ENCODE results near the gene JAM2. TPM values are rescaled to one million over a fixed set of nuclear protein-coding genes. Genes with fewer than 3 reads are reported as not detected.

JAM2 gene
- total and polyA plus RNA-seq, 2 of the 4 experiments (the other 2 are of a cell fraction) = 0.72 to 2.1 TPM

GRCh38 chr21:25701529-25701928 lies 62.5 kb downstream of the JAM2 start:
- no peak overlapping the region for H2BK5ac ChIP-seq (ENCODE audit: low read depth, low read length, poor library complexity, severe bottlenecking)
- no peak overlapping the region for H3K4me2 ChIP-seq (ENCODE audit: low read depth, low read length)
- ATAC-seq (ENCODE audit: low read depth) (no peak), DNase-seq (no peak)
- intact Hi-C loops (cut with micrococcal nuclease) (no loop called here), in situ Hi-C loops (cut with MboI; ENCODE audit: low sequenced_read_pairs) (loop anchor here (5.0 kb wide), 1 partner anchor 94 kb away; the partner anchor contains the start of gene MRPL39), dilution Hi-C loops (cut with HindIII; ENCODE audit: low sequenced_read_pairs, unreplicated experiment) (no loop called here)
- no peaks in the 10 kb centered on the region for H4K20me1 ChIP-seq (ENCODE audit: insufficient read depth, low read length)
- TF ChIP-seq CHD1 (IDR thresholded peaks at IDR 0.05; ENCODE audit: low read depth, low read length) = no peak
- TF ChIP-seq MAZ (IDR thresholded peaks at IDR 0.05; ENCODE audit: borderline replicate concordance, low read depth, low read length) = no peak
- TF ChIP-seq USF2 (IDR thresholded peaks at IDR 0.05; ENCODE audit: low read depth, low read length) = no peak
- no peak for TF ChIP-seq POLR2A (IDR thresholded peaks at IDR 0.05; ENCODE audit: low read depth, low read length)
- no peak for TF ChIP-seq MXI1 (IDR thresholded peaks at IDR 0.05; ENCODE audit: borderline replicate concordance, low read depth, low read length)
- no peak for TF ChIP-seq CTCF (conservative IDR thresholded peaks at IDR 0.05; ENCODE audit: low read depth, low read length)
- TF ChIP-seq CEBPB (IDR thresholded peaks at IDR 0.05; ENCODE audit: low read depth, low read length) = no peak
- no peak for TF ChIP-seq RFX5 (IDR thresholded peaks at IDR 0.05; ENCODE audit: low read depth, low read length)
- no peak for TF ChIP-seq RAD21 (IDR thresholded peaks at IDR 0.05; ENCODE audit: low read length)
- no peak for TF ChIP-seq MAFK (IDR thresholded peaks at IDR 0.05; ENCODE audit: low read depth, low read length)
- no peak for TF ChIP-seq BHLHE40 (IDR thresholded peaks at IDR 0.05; ENCODE audit: low read depth, low read length)
- no peak for TF ChIP-seq FOS (IDR thresholded peaks at IDR 0.05; ENCODE audit: low read depth, low read length)
- TF ChIP-seq SMC3 (IDR thresholded peaks at IDR 0.05; ENCODE audit: low read depth, low read length) = no peak
- no peak for TF ChIP-seq ELK1 (IDR thresholded peaks at IDR 0.05; ENCODE audit: borderline replicate concordance, low read depth, low read length)
- no peak for TF ChIP-seq NFE2L2 (IDR thresholded peaks at IDR 0.05; ENCODE audit: low read depth, low read length)
- no peak for TF ChIP-seq RCOR1 (IDR thresholded peaks at IDR 0.05; ENCODE audit: insufficient replicate concordance, low read length)
- H3K4ac ChIP-seq (ENCODE audit: low read depth, low read length) = no peak overlapping the region
- H4K5ac ChIP-seq (ENCODE audit: low read depth, low read length) = no peak overlapping the region
- H2AK9ac ChIP-seq (replicated peaks; ENCODE audit: low read depth, low read length, poor library complexity) = no peak overlapping the region
- no peak overlapping the region for H3K18ac ChIP-seq (ENCODE audit: low read depth, low read length)
- BruUV-seq (replicated peaks) = no TSS peak
- H3K27ac ChIP-seq (ENCODE audit: insufficient read depth, low read length) = no peak overlapping the region
- H3K27me3 ChIP-seq (ENCODE audit: control insufficient read depth, insufficient read depth, low read length) = no peaks in the 10 kb centered on the region
- H3K9me1 ChIP-seq (ENCODE audit: insufficient read depth, low read length) = no peaks in the 10 kb centered on the region
- no peak overlapping the region for H2BK15ac ChIP-seq (ENCODE audit: low read depth, low read length)
- H2AFZ ChIP-seq (replicated peaks; ENCODE audit: low read length, poor library complexity) = no peak overlapping the region
- H2AK5ac ChIP-seq (ENCODE audit: low read depth, low read length) = no peak overlapping the region
- no peaks in the 10 kb centered on the region for H3K4me1 ChIP-seq (ENCODE audit: control insufficient read depth, insufficient read depth, low read length)
- no peak overlapping the region for H3K9ac ChIP-seq (ENCODE audit: low read depth, low read length)
- H3K9me3 ChIP-seq (ENCODE audit: control insufficient read depth, insufficient read depth, low read length) = no peaks in the 10 kb centered on the region
- H2BK120ac ChIP-seq (ENCODE audit: low read depth, low read length) = no peak overlapping the region
- H4K8ac ChIP-seq (ENCODE audit: low read depth in 2 of 2, low read length in 2 of 2) = no peak overlapping the region
- H3K36me3 ChIP-seq (ENCODE audit: control insufficient read depth, insufficient read depth, low read length) = no peaks in the 10 kb centered on the region
- POLR2A ChIA-PET (ENCODE audit: unreplicated experiment) = no interaction called here
- no peak overlapping the region for H3K56ac ChIP-seq (ENCODE audit: extremely low read depth, insufficient read depth, low read length)
- no peak overlapping the region for H2BK20ac ChIP-seq (ENCODE audit: low read depth, low read length)
- no CpG with 5 or more reads among the region's 4 CpGs for WGBS, 2 experiments (ENCODE audit: extremely low coverage in 2 of 2, insufficient read length in 1 of 2)
- no peak overlapping the region for H3K4me3 ChIP-seq (ENCODE audit: insufficient read depth, low read depth, low read length)
- no peaks in the 10 kb centered on the region for H3K79me1 ChIP-seq (ENCODE audit: low read depth in 1 of 2, low read length in 2 of 2)
- CTCF ChIA-PET = no interaction called here
- no peak overlapping the region for H4K91ac ChIP-seq (ENCODE audit: insufficient read depth, low read depth, low read length)
- H3K14ac ChIP-seq (replicated peaks; ENCODE audit: low read depth, low read length) = no peak overlapping the region
- no peak overlapping the region for H3K23ac ChIP-seq (ENCODE audit: low read depth, low read length)
